Activated CD4-positive, alpha-beta T cell treated with anti-CD3 and anti-CD28 coated beads, Interleukin-2, amount 50 U/mL, for 16 hours (primary cell): ENCODE measurements around the gene PIGR.
A peak's percentile ranks its signal among the peaks of the same experiment; 100 is the strongest.
"Not testable (repeated sequence)": the region's sequence is repeated elsewhere in the genome, so short reads cannot be mapped to it uniquely, and the experiment has no call there.

ENCODE experiments used
- DNase-seq: peaks from one replicate; pipeline ENCODE4 v3.0.0-alpha.2; 2020

Gene PIGR

GRCh38 chr1:206933333-206933945, 12.8 kb downstream of the PIGR start:
- peak; percentile 56 for DNase-seq

DNA sequence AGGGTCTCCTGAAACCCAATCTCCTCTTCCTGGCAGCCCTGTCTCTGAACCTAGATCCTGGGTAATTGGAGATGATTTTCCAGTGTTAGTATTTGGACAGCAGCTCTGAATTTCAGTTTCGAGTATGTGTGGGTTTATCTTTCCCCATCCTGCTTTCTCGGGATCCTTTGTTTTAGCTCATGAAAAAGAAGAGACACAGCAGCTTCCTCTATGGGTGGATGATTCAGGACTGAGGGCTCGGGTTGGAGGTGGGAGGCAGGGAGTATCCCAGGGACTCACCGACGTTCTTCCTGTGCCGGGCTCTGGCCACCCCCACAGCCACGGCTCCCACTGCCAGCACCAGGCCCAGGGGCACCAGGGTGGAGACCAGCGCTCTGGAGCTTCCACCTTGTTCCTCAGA, 14.1 kb downstream of the PIGR start:
- no peak for DNase-seq

DNA sequence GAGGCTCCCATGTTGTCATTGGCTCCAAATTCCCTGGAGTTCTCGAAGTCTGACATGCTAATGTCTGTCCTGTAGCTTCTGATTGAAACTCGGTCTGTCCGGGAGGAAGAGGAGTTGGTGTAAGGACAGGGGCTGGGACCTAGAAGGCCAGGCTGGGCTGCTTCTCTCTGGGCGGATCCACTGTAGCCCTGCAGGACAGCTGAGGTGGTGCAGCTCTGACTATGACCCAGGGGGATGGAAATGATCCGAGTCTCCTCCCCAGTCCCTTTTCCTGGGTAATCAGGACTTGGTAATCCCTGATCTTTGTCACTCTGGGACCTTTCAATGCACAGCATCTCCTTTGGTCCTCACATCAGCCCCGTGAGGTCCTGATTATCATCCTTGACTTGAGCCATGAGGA, 14.6 kb downstream of the PIGR start:
- DNase-seq = no peak

DNA sequence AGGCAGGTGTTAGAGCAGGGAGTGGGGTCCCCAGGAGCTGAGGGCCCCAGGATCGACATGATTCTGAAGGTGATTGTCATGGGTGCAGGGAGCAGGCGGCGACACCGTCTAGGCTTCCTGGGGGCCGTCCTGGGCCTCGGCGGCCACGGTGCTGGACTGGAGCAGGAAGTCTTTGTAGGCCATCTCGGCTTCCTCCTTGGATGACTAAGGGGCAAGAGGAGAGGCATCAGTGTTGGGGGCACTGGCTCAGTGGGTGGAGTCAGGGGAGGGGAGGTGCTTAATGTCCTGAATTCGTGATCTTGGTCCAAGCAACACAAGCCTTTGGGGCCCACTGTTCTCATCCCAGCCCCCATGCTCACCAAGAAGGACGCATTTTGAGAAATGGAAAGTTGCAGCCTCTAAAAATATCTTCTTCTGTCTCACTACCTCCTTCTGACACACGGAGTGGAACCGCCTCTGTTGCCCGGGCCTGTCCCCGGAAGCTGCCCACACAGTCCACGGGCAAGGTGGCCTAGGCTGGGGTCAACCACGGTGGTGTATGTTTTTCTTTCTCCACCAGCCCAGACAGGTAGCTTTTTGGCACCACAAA, 16.0 kb downstream of the PIGR start:
- no peak for DNase-seq

GRCh38 chr1:206929524-206929923, 16.7 kb downstream of the PIGR start:
- DNase-seq = no peak

GRCh38 chr1:206926286-206926685, 20.0 kb downstream of the PIGR start:
- DNase-seq = no peak

DNA sequence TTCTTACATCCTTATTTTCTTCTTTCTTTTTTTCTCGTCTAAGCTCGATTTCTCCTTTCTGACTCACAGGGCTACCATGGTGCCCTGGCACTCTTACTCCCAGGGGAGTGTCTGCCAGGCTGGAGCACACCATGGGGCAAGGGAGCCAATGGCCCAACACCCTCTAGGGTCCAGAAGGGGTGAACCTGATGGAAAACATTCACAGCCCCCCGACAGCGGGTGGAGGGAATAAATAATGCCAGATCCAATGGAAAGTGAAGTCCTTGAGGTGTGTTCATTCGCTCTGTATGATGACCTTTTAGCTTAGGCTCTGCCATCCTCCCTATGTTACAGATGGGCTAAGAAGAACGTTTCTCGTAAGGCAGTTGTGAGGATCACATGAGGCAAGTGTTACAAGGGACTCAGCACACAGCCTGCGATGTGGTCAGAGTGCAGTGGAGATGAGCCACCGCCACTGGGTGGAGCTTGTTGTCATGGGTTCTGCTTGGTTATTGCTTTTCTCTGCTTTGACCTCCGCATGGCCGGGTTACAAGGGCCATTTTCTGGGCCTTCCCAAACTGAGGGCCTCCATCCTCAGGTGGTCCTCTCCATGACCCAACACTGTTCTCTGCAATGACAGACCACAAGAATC, 21.0 kb downstream of the PIGR start:
- DNase-seq = peak; percentile 53

DNA sequence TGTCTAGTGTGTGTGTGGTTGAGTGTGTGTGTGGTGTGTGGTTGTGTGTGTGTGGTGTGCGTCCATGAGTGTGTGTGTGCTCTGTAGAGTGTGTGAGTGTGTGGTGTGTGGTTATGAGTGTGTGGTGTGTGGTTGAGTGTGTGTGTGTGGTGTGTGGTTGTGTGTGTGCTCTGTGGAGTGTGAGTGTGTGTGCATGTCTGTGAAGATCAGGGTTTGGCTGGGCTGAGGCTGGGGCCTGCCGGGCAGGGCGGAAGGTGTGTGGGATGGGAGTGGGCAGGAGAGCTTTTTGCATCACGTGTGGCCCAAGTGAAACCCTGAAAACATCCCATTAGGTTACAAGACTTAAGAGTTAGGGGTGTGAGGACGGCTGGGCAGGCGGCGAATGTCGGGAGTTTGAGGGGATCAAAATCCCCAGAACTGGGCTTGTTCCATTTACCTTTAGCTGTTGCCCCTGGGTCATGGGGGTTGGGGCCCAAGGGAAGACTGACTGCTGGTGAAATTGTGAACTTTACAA, 21.6 kb downstream of the PIGR start:
- no peak for DNase-seq

DNA sequence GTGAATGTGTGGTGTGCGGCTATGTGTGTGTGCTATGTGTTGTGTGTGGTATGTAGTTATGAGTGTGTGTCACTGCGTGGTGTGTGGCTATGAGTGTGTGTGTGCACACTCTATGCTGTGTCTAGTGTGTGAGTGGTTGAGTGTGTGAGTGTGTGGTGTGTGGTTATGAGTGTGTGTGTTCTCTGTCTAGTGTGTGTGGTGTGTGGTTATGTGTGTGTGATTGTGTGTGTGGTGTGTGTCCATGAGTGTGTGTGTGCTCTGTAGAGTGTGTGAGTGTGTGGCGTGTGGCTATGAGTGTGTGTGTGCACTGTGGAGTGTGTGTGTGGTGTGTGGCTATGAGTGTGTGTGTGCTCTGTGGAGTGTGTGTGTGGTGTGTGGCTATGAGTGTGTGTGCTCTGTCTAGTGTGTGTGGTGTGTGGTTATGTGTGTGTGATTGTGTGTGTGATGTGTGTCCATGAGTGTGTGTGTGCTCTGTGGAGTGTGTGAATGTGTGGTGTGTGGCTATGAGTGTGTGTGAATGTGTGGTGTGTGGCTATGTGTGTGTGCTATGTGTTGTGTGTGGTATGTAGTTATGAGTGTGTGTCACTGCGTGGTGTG, 22.2 kb downstream of the PIGR start:
- not testable (repeated sequence) for DNase-seq

DNA sequence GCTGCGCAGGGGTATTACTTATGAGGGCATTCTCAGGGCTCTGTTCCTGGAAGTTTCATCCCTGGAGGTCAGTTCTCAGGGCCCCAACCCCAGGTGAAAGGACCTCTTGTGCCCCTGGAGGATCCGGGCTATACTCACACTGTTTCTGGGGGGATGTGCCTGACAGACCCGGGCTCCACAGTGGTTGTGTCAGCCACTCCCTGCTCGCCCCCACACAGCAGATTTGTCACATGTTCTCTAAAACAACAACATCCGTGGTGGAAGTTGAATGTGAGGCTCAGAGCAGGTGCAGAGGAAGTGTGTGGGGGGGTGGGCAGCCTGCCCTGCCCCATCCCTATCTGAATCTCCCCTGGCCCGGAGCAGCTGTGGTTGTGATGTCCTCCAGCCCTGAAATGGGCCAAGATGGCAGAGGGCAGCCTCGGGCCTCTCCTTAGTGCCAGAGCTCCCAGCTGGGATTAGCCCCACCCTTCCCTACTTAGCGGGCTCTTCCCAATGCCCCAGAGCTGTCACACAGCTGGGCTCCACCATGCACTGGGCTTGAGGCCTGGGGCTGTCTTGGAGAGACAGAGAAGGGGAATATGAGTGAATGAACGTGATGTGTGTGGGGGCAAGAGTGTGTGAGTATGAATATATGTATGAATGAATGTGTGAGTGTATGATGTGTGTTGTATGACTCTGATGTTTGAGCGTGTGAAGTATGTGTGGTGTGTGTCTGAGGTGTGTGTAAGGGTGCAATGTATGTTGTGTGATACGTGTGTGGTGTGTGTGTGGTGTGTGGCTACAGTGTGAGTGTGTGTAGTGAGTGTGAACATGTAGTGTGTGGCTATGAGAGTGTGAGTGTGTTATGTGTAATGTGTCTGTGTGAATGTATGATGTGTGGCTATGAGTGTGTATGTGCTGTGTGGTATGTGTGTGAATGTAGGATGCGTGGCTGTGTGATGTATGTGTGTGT, 23.0 kb downstream of the PIGR start:
- peak; percentile 43 for DNase-seq

GRCh38 chr1:206922524-206922923, 23.7 kb downstream of the PIGR start:
- DNase-seq = no peak

GRCh38 chr1:206921772-206922265, 24.4 kb downstream of the PIGR start, which contains the start of gene FCMR:
TSS of gene FCMR (minus strand) at chr1:206921941. CDS start at chr1:206921854, 87 bp downstream.
- DNase-seq = peak; percentile 61

DNA sequence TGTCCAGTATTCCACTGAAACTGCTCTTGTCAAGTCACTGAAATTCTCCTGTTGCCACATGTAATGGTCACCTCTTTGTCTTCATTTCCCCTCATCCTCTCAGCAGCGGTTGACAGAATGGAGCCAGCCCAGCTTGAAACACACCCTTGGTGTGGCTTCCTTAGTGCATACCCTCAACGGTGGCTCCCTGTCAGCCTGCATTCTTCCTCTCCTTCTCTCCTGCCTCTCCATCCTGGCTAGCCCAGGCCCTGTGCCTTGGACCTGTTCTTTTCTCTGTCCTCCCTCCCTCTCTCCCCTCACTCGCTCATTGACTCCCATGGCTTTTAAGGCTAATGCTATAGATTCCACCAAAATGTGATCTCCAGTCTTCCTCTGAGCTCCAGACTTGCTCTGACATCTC, 28.2 kb downstream of the PIGR start:
- no peak for DNase-seq

- DNase-seq = no peak
These were observed 30.1 kb downstream of the PIGR start for GRCh38 chr1:206916000-206916709.

- DNase-seq = no peak
These were observed 31.1 kb downstream of the PIGR start for GRCh38 chr1:206915030-206915735.

DNA sequence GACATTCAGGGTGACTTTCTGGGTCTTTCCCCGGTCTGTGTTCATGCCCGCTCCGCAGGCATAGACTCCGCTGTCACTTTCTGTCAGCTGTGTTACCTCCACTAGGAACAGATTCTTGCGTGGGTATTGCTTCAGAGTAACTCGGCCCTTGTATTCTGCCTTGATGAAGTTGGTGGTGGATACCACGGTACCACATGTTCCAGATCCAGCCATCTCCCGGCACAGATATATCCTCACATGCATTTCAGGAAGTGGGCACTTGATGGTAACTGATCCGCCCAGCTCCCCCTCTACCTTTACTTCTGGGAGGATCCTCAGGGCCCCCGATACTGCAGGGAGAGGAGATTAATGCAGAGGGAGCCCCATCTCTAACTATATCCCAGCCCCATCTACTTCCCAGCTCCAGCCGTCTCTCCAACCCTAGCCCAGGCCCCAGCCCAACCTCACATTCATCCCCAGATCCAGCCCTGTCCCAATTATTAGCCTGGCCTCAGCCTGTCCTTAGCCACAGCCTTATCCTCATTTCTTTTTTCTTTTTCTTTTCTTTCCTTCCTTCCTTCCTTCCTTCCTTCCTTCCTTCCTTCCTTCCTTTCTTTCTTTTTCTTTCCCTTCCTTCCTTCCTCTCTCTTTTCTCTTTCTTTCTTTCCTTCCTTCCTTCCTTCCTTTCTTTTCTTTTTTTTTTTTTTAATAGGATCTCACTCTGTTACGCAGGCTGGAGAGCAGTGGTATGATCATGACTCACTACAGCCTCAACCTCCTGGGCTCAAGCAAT, 32.3 kb downstream of the PIGR start:
- no peak for DNase-seq

- DNase-seq = peak; percentile 83
These were observed 33.7 kb downstream of the PIGR start for GRCh38 chr1:206912445-206913095.

- peak; percentile 61 for DNase-seq
These were observed 35.1 kb downstream of the PIGR start for GRCh38 chr1:206911064-206911663.

GRCh38 chr1:206909883-206910318, 36.4 kb downstream of the PIGR start:
- DNase-seq = no peak
